DMS153 treated with DMSO at 0.1 percent for 48 hours (cell line): ENCODE results near the gene UNCX.

Source experiments
- DNase-seq: peaks from one replicate; lab custom pipeline; 2025; ENCODE audit not compliant: unreplicated experiment; lab: John Stamatoyannopoulos, UW

Gene UNCX

DNA sequence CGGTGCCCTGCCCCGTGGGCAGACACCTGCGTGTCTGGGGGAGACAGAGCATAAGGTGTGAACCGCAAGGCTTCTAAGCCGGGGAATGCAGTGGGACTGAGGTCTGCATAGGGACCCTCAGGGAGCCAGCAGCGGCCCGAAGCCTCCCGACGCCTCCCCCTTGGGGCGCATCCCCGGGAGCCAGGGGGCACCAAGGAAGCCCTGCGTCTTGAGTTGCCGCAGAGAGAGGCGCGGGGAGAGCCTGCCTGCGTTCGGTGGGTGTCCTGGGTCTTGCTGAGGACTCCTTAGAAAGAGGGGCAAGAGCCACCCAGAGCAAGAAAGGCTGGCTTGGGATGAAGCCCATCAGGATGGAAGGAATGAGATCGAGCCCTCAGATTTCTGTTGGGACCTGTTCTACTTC, 18.2 kb upstream of the UNCX start:
- no peak for DNase-seq

DNA sequence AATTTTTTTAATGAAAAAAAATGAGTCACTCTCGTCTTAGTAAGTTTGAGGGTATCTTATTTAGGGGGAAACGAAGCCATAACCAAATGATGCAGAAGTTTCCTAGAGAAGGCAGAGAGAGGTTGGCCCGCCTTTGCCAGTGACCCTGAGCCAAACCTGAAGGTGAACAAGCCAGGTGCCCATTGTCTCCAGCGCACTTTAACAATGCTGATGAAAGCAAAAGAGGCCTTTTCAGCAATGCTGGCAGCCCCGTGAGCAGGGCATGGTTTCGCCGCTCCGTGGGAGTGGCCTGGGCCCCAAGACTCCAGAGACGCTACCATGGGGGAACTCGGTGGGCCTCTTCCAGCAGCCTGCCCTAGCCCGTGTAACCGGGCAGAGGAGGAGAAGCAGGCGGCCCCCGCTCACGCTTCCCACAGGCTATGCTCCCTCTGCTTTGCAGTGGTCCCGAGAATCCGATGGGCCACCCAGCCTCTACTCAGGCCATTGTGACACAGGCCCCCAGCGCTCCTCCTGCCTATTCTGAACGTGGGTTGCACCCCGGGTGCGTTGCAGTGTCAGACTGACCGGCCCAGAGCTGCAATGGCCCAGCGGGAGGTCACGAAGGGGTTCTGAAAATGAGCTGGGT, 14.0 kb upstream of the UNCX start:
- DNase-seq = no peak

DNA sequence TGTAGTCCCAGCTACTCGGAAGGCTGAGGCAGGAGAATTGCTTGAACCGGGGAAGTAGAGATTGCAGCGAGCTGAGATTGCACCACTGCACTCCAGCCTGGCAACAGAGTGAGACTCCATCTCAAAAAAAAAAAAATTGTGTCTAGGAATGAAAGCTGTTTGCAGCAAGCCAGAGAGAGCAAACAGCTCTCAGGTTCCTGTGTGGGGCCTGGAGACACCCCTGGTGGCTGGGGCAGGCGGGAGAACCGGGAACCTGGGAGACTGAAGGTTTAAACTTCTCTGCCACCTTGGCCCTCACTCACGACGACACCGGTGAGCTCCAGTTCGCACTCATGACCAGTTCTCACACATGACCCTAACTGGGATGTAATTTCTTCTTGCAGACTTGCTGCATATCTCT, 13.2 kb upstream of the UNCX start:
- no peak for DNase-seq

DNA sequence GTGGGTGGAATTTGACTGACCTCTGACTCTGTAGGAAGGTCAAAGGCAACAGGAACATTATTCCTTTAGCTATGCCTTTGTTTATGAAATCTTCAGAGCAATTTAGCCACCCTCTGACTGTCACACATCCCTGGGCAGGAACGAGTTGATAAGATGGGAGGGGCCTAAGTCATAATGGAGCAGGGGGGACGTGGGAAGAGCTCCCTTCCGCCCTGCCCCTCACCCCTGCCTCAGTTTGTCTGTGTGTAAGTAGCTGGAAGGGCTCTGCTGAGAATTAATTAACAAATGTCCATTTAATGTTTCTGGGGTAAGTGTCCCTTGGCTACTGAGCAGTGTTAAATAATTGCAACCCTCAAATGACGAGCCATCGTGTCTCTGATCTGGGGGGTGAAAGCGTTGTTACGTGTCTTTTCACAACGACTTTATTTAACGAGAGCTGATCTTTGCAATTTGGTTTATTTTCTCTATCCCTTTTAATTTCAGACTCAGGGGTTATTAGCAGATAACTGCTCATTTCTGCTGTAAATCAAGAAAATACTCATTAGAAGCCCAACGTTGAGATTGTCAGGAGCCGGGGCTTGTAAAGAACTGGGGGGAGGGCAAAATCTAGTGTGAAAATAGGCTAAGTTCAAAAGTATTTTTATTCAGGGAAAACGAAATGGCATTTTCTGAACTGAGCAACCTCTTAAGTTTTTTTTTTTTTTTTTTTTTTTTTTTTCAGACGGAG, 12.5 kb upstream of the UNCX start:
- no peak for DNase-seq

DNA sequence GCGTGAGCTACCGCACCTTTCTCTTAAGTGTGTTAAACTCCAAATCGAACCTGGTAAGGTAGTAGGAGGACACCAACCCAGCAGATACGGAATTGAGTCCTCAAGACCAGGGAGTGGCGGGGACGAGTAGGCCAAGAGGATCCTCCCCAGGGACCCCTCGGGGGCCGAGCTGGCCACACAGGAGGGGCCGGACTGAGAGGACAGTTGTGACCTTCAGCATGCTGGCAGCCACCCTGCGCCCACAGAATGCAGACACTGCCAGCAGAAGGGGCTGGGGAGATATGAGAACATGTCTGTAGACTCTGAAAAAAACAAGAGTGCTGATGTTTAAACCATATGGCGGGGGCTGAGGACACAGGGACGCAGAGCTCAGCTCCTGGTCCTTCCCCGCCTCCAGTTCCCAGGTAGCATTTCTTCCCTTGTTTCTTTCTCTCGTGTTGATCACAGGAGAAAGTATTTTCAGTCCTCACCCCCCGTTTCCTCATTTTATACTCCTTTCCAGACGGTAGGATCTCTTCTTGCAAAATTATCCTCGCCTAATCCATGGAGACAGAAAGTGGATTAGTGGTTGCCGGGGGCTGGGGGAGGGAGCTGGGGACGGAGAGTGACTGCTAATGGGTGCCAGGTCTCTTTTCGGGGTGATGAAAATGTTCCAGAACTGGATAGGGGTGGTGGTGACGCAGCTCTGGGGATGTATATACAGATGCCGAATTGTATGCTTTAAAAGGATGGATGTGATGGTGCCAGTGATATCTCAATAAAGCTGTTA, 11.5 kb upstream of the UNCX start:
- DNase-seq = no peak

DNA sequence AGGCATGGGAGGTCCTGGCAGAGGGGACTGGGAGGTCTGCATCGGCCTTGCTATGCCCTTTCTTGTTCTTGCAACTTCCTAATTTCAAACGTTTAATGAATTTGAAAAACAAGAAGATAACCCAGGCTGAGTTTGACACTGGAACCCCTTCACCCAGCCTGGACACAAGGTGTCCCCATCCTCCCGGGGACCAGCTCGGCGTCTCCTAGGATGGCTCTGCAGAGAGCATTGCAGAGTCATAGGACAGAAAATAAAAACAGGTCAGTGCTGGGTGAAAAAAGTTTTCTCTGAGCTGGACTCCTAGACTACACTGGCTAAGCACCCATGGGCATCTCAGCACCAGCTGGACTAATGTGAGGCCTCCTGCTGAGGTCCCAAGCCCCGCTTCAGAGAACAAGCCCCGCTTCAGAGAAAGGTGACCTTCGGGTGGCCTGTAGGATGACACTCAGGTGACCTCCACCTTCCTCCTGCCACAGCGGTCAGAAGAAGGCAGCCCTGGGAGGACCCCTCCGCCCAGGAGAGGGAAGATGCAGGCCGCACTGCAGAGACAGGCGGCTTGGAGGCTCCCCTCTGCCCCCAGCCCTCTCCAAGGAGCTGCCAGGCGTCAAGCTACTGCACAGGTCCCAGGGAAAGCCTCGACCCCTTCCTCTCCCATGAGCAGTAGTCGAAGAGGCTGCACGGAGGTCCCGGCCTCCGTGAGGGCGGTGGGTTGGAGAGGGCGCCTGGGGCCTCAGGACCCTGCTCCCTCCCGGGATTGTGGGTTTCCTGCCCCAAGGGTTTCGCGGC, 9.3 kb upstream of the UNCX start:
- no peak for DNase-seq

DNA sequence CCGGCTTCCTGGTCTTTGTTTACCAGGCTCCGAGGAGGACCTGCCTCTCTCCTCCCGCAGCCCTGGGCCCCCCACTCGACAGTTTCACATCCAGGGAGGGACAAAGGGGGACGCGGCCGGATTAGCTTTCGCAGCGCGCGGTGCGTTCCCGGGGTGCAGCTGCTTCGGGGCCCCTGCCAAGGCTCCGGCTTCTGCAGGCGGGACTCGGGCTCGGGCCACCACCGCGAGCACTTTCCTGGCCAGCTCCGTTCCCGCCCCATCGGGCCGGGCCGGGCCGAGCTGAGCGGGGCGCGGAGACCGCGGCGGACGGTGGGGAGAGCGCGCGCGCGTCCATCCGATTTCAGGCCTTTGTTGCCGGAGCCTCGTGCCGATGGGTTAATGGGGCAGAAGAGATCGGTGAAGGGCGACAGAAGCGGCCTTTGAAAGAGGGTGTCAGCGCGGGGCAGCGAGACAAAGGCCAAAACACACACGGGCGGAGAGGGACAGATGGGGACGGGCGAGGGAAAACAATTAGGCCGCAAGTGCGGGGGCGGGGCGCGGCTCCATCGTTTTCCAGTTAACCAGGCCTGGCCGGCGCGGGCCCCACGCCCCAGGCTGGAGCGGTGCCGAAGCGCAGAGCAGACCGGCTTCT, 8.5 kb upstream of the UNCX start:
- DNase-seq = no peak

DNA sequence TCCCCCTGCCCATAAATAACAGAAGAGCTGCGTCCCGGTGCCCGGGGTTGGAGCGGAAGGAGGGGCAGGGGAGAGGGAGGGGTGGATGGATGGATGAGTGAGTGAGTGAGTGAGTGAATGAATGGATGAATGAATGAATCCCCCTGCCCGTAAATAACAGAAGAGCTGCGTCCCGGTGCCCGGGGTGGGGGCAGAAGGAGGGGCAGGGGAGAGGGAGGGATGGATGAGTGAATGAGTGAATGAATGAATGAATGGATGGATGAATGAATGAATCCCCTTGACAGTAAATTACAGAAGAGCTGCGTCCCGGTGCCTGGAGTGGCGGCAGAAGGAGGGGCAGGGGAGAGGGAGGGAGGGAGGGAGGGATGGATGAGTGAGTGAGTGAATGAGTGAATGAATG, 7.6 kb upstream of the UNCX start:
- DNase-seq = no peak

DNA sequence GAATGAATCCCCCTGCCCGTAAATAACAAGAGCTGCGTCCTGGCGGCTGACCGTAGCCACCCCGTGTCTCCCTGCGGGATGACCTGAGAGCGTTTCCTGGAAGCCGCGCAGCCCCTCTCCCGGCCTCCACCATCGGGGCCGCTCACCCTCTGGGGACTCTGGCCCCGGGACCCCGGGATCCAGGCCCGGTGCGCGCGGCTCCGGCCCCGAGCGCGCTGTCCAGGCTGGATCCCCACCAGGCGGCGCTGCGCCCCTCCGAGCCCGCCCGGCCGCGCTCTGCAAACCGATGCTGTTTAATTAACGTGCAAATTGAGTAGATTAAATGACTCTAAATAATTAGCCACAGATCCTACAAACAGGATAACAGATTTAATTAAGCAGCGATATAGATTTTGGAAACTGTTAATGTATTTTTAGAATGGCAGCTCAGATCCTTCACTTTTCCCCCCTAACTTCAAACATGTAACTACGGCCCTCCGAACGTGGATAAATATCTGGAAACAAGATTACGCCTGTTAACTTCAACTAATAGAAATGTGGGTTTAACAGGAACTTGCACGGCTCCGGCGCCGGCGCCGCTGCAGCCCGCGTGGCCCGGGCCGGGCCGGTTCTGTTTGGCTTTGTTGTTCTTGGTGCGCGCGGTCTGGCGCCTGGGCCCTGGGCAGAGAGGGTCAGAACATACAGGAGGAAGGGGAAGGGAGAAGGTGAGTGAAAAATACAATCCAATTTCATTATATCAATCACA, 7.1 kb upstream of the UNCX start:
- no peak for DNase-seq

DNA sequence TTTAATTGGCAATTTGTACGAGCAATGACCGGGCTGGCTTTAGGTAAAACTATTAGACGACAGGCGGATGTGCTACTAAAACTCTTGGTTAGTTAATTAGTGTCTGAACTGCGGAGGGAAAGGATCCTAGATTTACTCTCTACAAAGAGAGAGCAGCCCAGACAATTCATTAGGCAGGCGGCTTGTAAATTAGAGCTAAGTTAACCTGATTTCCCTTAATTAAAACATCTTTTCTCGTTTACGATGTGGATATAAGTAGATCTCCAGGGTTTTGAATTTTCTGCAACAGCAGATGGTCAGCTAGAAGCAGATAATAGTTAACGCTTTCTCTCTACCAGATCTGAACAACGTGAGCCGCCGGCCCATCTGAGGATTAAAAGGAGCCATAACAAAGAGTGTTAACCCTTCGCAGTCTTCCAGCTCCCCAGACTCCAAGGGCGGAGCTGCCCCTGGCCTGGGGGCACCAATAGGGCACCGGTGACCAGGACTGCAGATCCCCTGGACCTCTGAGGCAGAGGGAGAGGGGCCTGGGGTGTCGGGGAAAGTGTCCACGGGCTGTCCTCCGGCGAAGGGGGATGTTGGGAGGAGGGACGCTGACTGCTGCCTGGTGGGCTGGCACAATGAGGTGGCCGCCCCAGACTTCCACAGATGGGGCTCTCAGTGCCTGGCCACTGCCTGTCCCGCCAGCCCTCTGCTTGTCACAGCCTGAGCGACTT, 6.3 kb upstream of the UNCX start:
- no peak for DNase-seq

DNA sequence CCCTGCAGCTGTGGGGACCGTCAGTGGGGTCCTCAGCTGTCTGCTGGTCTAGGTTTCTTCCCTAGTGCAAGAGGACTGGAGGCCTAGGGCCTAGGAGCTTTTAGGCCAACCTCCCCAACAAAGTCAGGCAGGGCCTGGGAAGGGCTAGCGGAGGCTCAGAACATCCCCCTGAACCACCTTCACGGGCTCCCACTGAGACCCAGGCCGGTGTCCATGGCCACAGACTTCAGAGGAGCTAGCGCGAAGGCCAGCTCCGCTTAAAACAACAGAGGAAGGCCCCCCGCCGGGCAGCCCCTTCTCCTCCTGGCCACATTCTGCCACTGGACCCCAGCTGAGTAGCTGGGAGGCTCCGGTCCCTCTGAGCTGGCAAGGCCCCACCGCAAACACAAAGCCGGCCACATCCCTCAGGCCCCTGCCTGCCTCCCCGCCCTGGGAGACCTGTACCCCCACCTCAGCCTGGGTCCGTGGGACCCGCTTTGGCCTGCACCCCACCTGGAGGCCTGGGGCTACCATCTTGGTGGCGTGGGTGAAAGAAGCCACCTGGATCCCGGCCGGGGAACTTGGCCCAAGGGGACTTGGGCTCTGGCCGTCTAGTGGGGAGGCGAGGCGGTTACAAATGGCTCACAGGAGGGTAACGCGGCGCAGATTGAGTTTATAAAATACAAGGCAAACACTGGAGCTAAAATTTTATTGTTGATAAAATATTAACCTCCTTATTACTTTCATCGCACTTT, 5.4 kb upstream of the UNCX start:
- DNase-seq = no peak

DNA sequence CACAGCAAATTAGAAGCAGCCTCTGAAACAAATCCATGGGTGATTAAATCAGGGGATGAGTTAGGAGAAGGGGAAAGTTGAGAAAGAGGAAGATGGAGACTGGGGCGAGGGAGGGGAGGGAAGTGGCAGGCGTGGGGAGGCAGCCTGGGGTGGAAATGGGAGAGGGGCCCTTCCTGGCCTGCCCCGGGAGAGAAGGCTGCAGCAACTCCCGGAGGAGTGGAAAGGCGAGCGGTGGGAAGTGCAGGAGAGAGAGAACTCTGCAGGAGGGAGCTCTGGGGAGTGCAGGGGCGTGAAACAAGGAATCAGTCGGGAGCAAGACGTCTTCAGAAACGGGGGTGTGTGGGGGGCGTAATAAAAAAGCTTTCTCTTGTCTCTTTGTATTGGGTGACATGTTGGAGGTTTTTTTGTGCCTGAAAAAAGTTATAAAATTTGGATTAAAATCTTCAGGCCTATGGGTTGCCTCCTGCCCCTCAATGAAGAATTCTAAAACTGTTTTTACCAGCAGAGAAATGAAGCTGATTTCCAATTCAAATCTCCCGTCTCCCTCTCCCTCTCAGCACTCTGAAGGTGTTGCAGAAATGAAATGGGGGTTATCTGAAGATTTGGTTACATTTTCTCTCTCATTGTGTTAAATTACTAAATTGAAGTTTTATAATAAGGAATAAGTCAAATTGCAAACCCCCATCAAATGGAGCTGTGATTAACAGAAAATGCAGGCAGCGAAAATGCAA, 4.7 kb upstream of the UNCX start:
- DNase-seq = no peak

DNA sequence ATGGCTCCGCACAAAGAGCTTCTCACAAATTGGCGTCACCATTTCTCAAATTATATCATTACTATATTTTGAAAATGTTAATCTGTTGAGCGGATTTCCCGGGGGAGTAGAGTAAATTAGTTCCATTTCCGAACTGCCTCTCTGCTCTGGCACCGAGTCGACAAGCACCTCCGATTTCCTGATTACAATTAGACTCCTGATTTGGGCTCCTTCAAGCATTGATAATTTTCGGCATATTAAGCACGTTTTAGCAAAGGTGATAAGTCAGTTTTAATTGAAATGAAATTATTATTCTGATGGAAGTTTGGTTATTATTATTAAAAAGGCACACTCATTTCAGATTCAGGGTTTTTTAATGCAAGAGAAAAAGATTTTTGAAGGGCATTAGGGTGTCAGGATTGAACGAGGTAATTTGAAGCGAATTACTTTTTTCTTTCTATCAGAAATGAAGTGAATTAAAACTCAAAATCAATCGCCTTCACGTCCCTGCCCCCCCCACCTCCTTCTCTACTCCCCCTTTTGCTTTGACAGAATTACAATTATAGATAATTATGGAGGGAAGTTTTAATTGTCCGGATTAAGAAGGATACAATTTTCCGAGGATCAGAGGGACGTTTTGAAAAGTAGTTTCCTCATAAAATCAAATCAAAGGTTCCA, 4.0 kb upstream of the UNCX start:
- no peak for DNase-seq

DNA sequence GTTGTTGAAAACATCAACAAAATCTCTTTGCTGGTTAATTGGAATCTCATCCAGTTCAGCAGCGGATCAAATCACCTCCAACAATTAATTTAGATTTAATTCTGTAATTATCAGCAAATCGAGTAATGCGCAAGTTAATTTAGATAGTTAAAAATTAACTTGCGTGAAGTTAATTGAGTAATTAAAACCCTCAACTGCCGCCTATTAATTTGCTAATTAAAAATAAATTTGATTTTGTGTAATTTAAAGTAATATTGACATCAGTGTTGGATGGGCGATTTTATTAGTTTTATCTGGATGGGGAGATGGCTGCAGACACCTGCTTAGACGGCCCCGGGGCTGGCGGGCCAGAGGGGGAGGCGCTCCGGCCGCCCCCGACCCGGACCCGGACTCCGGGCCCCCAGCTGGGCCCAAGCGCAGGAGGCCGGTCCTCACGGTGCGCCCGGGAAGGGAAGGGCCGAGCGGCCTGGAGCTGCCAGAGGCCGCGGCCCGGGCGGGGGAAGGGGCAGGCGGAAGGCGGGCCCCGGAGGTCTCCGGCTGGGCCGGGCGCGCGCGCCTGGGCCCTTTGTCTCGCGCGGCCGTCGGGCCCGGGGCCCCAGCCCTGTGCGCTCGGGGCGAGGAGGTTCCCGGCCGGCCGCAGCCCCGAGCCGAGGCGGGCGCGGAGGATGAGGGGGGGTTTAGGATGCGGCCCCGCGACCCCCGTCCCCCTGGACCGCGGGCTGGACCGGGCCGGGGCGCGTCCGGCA, 3.3 kb upstream of the UNCX start:
- no peak for DNase-seq

DNA sequence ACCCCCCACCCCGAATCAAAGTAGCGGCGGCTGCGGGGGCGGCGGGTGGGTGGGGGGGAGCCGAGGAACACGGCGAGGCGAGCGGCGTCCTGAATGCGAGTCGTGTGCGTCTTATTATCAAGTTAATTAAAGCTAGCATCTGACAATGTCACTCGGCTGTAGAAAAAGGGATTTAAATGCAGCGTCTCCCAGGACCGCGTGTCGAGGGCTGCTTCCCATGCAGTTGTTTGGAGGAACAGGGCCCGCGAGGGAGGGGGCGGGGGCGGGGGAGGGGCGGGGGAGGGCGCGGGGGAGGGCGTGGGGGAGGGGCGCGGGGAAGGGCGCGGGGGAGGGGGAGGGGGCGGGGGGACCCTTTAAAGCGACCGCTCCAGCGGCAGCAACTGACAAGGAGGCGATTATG, 2.7 kb upstream of the UNCX start:
- no peak for DNase-seq

DNA sequence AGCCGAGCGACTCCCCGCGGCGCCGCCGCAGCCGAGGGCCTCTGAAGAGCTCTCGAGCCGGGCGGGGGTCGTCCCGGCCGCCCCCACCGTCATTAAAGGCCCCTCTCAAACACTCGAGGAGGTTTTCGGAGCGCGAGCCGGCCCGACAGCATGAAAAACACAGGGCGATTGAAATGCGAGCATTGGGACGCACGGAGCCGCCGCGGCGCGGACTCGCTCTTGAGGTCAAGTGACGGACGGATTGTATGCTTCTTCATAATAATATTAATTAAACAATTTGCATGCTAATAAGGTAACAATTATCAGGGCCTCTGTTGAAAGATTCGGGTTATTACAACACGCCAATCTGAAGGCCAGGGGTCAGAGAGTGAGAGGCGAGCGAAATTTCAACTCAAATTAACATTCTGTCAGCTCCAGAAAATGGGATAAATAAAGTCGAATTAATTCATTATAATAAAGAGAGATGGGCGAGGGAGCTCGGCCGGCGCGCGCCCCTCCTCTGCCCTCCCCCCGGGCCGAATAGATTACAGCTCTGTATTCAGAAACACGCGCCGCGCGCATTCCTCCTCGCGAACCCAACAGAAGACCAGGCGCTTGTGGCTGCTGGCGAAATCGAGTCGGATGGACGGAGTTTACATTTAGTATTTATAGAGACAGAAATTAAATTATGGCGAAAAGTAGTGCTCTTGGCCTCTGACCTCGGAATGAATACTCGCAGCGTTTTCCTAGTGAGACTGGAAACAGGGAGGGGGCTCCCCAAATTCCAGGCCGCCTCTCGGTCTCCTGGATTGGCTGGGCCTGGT, 2.1 kb upstream of the UNCX start:
- DNase-seq = no peak
